ENCODE measurements around the gene SLC2A3.
"Not testable (repeated sequence)": the region's sequence is repeated elsewhere in the genome, so short reads cannot be mapped to it uniquely, and the experiment has no call there.

The SLC2A3 gene

GRCh38 chr12:7935590-7936581, at the start of gene SLC2A3:
TSS of gene SLC2A3 (minus strand) at chr12:7936187. CDS start at chr12:7936034, 153 bp downstream.
- DNase-seq (ENCODE audit: low read depth, low spot score), result no peak
- no peak within 1 kb of the TSS for H3K27ac ChIP-seq

GRCh38 chr12:7984900-7985299, 48.9 kb upstream of the SLC2A3 start:
- no peak for DNase-seq (ENCODE audit: low read depth, low spot score)
- no peak overlapping the region for H3K27ac ChIP-seq

- DNase-seq (ENCODE audit: low read depth, low spot score); H3K27ac ChIP-seq: not testable (repeated sequence)
Observed at GRCh38 chr12:7983460-7983859, 47.5 kb upstream of the SLC2A3 start.

- not testable (repeated sequence) for H3K27ac ChIP-seq; DNase-seq (ENCODE audit: low read depth, low spot score)
Observed at GRCh38 chr12:7983019-7983418, 47.0 kb upstream of the SLC2A3 start.

- DNase-seq (ENCODE audit: low read depth, low spot score); H3K27ac ChIP-seq: not testable (repeated sequence)
Observed at GRCh38 chr12:7982332-7982735, 46.3 kb upstream of the SLC2A3 start.

- no peak overlapping the region for H3K27ac ChIP-seq
Observed at GRCh38 chr12:7981446-7981845, 45.5 kb upstream of the SLC2A3 start.

GRCh38 chr12:7977351-7978124, 41.6 kb upstream of the SLC2A3 start:
- not testable (repeated sequence) for DNase-seq (ENCODE audit: low read depth, low spot score); H3K27ac ChIP-seq

More at GRCh38 chr12:7981446-7981845, 45.5 kb upstream of the SLC2A3 start:
- DNase-seq (ENCODE audit: low read depth, low spot score), result no peak

GRCh38 chr12:7973457-7973825, 37.5 kb upstream of the SLC2A3 start:
- no peak overlapping the region for H3K27ac ChIP-seq

GRCh38 chr12:7972734-7973456, 36.9 kb upstream of the SLC2A3 start:
- no peak overlapping the region for H3K27ac ChIP-seq
- no peak for DNase-seq (ENCODE audit: low read depth, low spot score)

More at GRCh38 chr12:7973457-7973825, 37.5 kb upstream of the SLC2A3 start:
- DNase-seq (ENCODE audit: low read depth, low spot score), result no peak

GRCh38 chr12:7972269-7972668, 36.3 kb upstream of the SLC2A3 start:
- not testable (repeated sequence) for H3K27ac ChIP-seq

GRCh38 chr12:7971765-7972164, 35.8 kb upstream of the SLC2A3 start:
- peak overlapping the region; percentile 57 for H3K27ac ChIP-seq
- not testable (repeated sequence) for DNase-seq (ENCODE audit: low read depth, low spot score)

More at GRCh38 chr12:7972269-7972668, 36.3 kb upstream of the SLC2A3 start:
- not testable (repeated sequence) for DNase-seq (ENCODE audit: low read depth, low spot score)

GRCh38 chr12:7970475-7971252, 34.7 kb upstream of the SLC2A3 start:
- peak overlapping the region; percentile 57 for H3K27ac ChIP-seq
- peak; percentile 48 for DNase-seq (ENCODE audit: low read depth, low spot score)

- DNase-seq (ENCODE audit: low read depth, low spot score), result no peak
- no peak overlapping the region for H3K27ac ChIP-seq
Observed at GRCh38 chr12:7966563-7966962, 30.6 kb upstream of the SLC2A3 start.

GRCh38 chr12:7964669-7965068, 28.7 kb upstream of the SLC2A3 start:
- not testable (repeated sequence) for H3K27ac ChIP-seq; DNase-seq (ENCODE audit: low read depth, low spot score)

- DNase-seq (ENCODE audit: low read depth, low spot score), result no peak
Observed at GRCh38 chr12:7961395-7962178, 25.6 kb upstream of the SLC2A3 start.

GRCh38 chr12:7959701-7960121, 23.7 kb upstream of the SLC2A3 start:
- H3K27ac ChIP-seq, result no peak overlapping the region
- DNase-seq (ENCODE audit: low read depth, low spot score), result no peak

More at GRCh38 chr12:7961395-7962178, 25.6 kb upstream of the SLC2A3 start:
- no peak overlapping the region for H3K27ac ChIP-seq

- DNase-seq (ENCODE audit: low read depth, low spot score), result no peak
- H3K27ac ChIP-seq, result no peak overlapping the region
Observed at GRCh38 chr12:7959278-7959677, 23.3 kb upstream of the SLC2A3 start.

- H3K27ac ChIP-seq; DNase-seq (ENCODE audit: low read depth, low spot score): not testable (repeated sequence)
Observed at GRCh38 chr12:7954877-7955276, 18.9 kb upstream of the SLC2A3 start.
